Neural progenitor cell (in vitro differentiated cells): Measurements from ENCODE around the gene PRRX1. TPM values are rescaled to one million over a fixed set of nuclear protein-coding genes. Genes with fewer than 3 reads are reported as not detected.

Source experiments
- DNase-seq: peaks from one replicate; pipeline ENCODE4 v3.0.0-alpha.2; 2016; ENCODE audit warnings: low spot score
- H2AFZ ChIP-seq: fragments of 200-600 bp; sonication (generic); replicated peaks from 2 replicates; pipeline ENCODE4 v1.6.1; 2016; ENCODE audit warnings: antibody characterized with exemption
- H3F3A ChIP-seq: fragments of 200-600 bp; sonication (generic); 2 replicates; pipeline ENCODE4 v1.6.1; 2016; ENCODE audit warnings: antibody characterized with exemption, low read depth
- H3K27ac ChIP-seq: fragments of 200-600 bp; sonication (generic); 2 replicates; pipeline ENCODE4 v1.5.1; 2016; ENCODE audit warnings: mild to moderate bottlenecking
- H3K27me3 ChIP-seq: fragments of 200-600 bp; sonication (generic); 2 replicates; pipeline ENCODE4 v1.6.1; 2016; ENCODE audit warnings: mild to moderate bottlenecking, moderate library complexity
- H3K36me3 ChIP-seq: fragments of 200-600 bp; sonication (generic); 2 replicates; pipeline ENCODE4 v1.5.1; 2016
- H3K4me1 ChIP-seq: fragments of 200-600 bp; sonication (generic); 2 replicates; pipeline ENCODE4 v1.6.1; 2016; ENCODE audit warnings: mixed run types
- H3K4me2 ChIP-seq: fragments of 200-600 bp; sonication (generic); 2 replicates; pipeline ENCODE4 v1.6.1; 2016
- H3K4me3 ChIP-seq: fragments of 200-600 bp; sonication (generic); 2 replicates; pipeline ENCODE4 v1.5.1; 2016
- H3K79me2 ChIP-seq: fragments of 200-600 bp; sonication (generic); 2 replicates; pipeline ENCODE4 v1.6.1; 2016; ENCODE audit warnings: low read depth
- H3K9ac ChIP-seq: fragments of 200-600 bp; sonication (generic); 2 replicates; pipeline ENCODE4 v1.6.1; 2016
- H3K9me3 ChIP-seq: fragments of 200-600 bp; sonication (generic); 2 replicates; pipeline ENCODE4 v1.5.1; 2016; ENCODE audit warnings: low read depth
- H4K20me1 ChIP-seq: fragments of 200-600 bp; sonication (generic); 2 replicates; pipeline ENCODE4 v1.6.1; 2016; ENCODE audit warnings: low read depth
- H3K27ac Mint-ChIP-seq: 3 replicates; pipeline ENCODE4 v1.8.0; 2021; ENCODE audit warnings: mixed read lengths
- H3K27me3 Mint-ChIP-seq: 2 replicates; pipeline ENCODE4 v1.8.0; 2022; ENCODE audit warnings: low read depth, mild to moderate bottlenecking, inconsistent platforms, moderate library complexity, mixed read lengths; ENCODE audit not compliant: insufficient read depth
- H3K36me3 Mint-ChIP-seq: 3 replicates; pipeline ENCODE4 v1.8.0; 2021; ENCODE audit warnings: mixed read lengths
- H3K4me1 Mint-ChIP-seq: 3 replicates; pipeline ENCODE4 v1.8.0; 2021; ENCODE audit warnings: mixed read lengths
- H3K4me3 Mint-ChIP-seq: 3 replicates; pipeline ENCODE4 v1.8.0; 2021; ENCODE audit warnings: mild to moderate bottlenecking, moderate library complexity, mixed read lengths
- H3K9me3 Mint-ChIP-seq: 3 replicates; pipeline ENCODE4 v1.8.0; 2020; ENCODE audit warnings: mixed read lengths
- CTCF ChIP-seq: fragments of 200-600 bp; sonication (generic); IDR thresholded peaks from 2 replicates; pipeline ENCODE4 v1.5.1; 2017; ENCODE audit warnings: antibody characterized with exemption, mild to moderate bottlenecking
- EZH2 ChIP-seq: fragments of 200-600 bp; sonication (generic); IDR thresholded peaks from 2 replicates; pipeline ENCODE4 v1.6.1; 2017; ENCODE audit warnings: antibody characterized with exemption, mild to moderate bottlenecking, moderate library complexity
- EZH2phosphoT487 ChIP-seq: fragments of 200-600 bp; sonication (generic); IDR thresholded peaks from 2 replicates; pipeline ENCODE4 v1.6.1; 2017; ENCODE audit warnings: antibody characterized with exemption
- total RNA-seq: library from RNA; depleted of rRNA; stranded (reverse); fragments of >200 nt; gene quantifications from 2 replicates; pipeline ENCODE4 v1.2.3, GENCODE V29; 2015; ENCODE audit warnings: low replicate concordance

The PRRX1 gene
- total RNA-seq, 1 donor from 2014 or later = 0.19 TPM

DNA sequence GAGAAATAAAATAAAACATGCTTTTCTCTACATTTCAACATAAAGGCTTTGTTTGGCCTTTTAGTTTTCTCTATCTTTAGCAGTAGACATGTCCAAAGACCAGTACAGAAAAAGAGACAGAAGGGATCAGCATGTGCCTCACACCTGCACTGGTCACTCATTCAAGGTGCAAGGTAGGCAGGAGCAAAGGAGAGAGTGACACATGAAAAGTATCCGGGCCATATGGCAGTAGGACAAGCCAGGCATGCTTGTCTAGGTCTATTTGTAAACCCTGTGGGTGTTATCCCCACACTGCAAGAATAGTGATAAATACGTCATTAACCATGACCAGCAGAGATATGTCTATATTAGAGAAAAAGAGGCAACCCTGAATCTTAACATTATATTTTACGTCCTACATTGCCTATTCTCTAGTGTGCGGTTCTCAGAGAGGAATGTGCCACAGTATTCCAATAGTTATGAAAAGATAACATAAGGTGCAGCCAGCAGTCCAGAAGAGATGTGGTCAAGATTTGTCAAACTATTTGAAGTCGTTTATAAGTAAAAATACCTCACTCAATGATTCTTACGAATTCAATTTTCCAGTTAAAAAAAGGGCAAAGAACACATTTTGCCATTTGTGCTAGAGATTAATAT lies 32.1 kb downstream of the PRRX1 start:
- H3K36me3 ChIP-seq = no peaks in the 10 kb centered on the region
- Mint-ChIP-seq H3K27ac (no peak overlapping the region), H3K27me3 (no peaks in the 10 kb centered on the region), H3K9me3 (no peaks in the 10 kb centered on the region), H3K4me3 (no peak overlapping the region), H3K4me1 (peaks cover 23% of the 10 kb centered on the region), H3K36me3 (no peaks in the 10 kb centered on the region)
- no peaks in the 10 kb centered on the region for H4K20me1 ChIP-seq
- H3K4me2 ChIP-seq = no peak overlapping the region
- H3K4me3 ChIP-seq = no peak overlapping the region
- no peaks in the 10 kb centered on the region for H3K79me2 ChIP-seq
- H3F3A ChIP-seq = no peaks in the 10 kb centered on the region
- DNase-seq = no peak
- no peak for TF ChIP-seq EZH2phosphoT487
- TF ChIP-seq EZH2 = no peak
- no peak for TF ChIP-seq CTCF
- no peaks in the 10 kb centered on the region for H3K27me3 ChIP-seq
- no peak overlapping the region for H3K9ac ChIP-seq
- H3K27ac ChIP-seq = no peak overlapping the region
- no peaks in the 10 kb centered on the region for H3K9me3 ChIP-seq
- no peak overlapping the region for H2AFZ ChIP-seq
- H3K4me1 ChIP-seq = peaks cover 5% of the 10 kb centered on the region

- no peak overlapping the region for H3K27ac Mint-ChIP-seq
- H3K27me3 Mint-ChIP-seq = no peaks in the 10 kb centered on the region
- H3K79me2 ChIP-seq = no peaks in the 10 kb centered on the region
- DNase-seq = no peak
- H3K36me3 ChIP-seq = no peaks in the 10 kb centered on the region
- no peaks in the 10 kb centered on the region for H4K20me1 ChIP-seq
- H3K4me3 ChIP-seq = no peak overlapping the region
- H3F3A ChIP-seq = no peaks in the 10 kb centered on the region
- H3K4me2 ChIP-seq = no peak overlapping the region
- no peak overlapping the region for H3K9ac ChIP-seq
- H3K9me3 Mint-ChIP-seq = no peaks in the 10 kb centered on the region
- H2AFZ ChIP-seq = no peak overlapping the region
- peaks cover 23% of the 10 kb centered on the region for H3K4me1 Mint-ChIP-seq
- no peak overlapping the region for H3K27ac ChIP-seq
- H3K36me3 Mint-ChIP-seq = no peaks in the 10 kb centered on the region
- TF ChIP-seq EZH2 (no peak), EZH2phosphoT487 (no peak), CTCF (no peak)
- no peak overlapping the region for H3K4me3 Mint-ChIP-seq
- H3K9me3 ChIP-seq = no peaks in the 10 kb centered on the region
- H3K27me3 ChIP-seq = no peaks in the 10 kb centered on the region
- H3K4me1 ChIP-seq = peaks cover 5% of the 10 kb centered on the region
Observed at GRCh38 chr1:170696591-170697290, 32.8 kb downstream of the PRRX1 start.

GRCh38 chr1:170697316-170697715 lies 33.4 kb downstream of the PRRX1 start:
- H3K27me3 ChIP-seq = no peaks in the 10 kb centered on the region
- H3K27ac Mint-ChIP-seq = no peak overlapping the region
- H3K4me2 ChIP-seq = no peak overlapping the region
- TF ChIP-seq EZH2phosphoT487 (no peak), CTCF (no peak), EZH2 (no peak)
- H3K4me1 ChIP-seq = peaks cover 5% of the 10 kb centered on the region
- H3K4me3 ChIP-seq = no peak overlapping the region
- no peaks in the 10 kb centered on the region for H3K79me2 ChIP-seq
- H3K36me3 ChIP-seq = no peaks in the 10 kb centered on the region
- H3K27me3 Mint-ChIP-seq = no peaks in the 10 kb centered on the region
- no peak overlapping the region for H3K9ac ChIP-seq
- no peak overlapping the region for H3K4me3 Mint-ChIP-seq
- H4K20me1 ChIP-seq = no peaks in the 10 kb centered on the region
- H3K9me3 ChIP-seq = no peaks in the 10 kb centered on the region
- H3K27ac ChIP-seq = no peak overlapping the region
- H2AFZ ChIP-seq = no peak overlapping the region
- no peaks in the 10 kb centered on the region for H3K9me3 Mint-ChIP-seq
- H3K36me3 Mint-ChIP-seq = no peaks in the 10 kb centered on the region
- no peaks in the 10 kb centered on the region for H3F3A ChIP-seq
- peaks cover 23% of the 10 kb centered on the region for H3K4me1 Mint-ChIP-seq
- DNase-seq = no peak
